HepG2 (cell line): Measurements from ENCODE around the gene KIF23. TPM values are rescaled to one million over a fixed set of nuclear protein-coding genes. Genes with fewer than 3 reads are reported as not detected.

Experiments
- CBX5 ChIP-seq: sonication (generic); formaldehyde crosslinking; IDR thresholded peaks from 2 replicates; pipeline ENCODE4 v1.4.0; 2020; ENCODE audit warnings: missing genetic modification reagents, borderline replicate concordance
- ESRRA ChIP-seq: sonication (generic); formaldehyde crosslinking; IDR thresholded peaks from 2 replicates; pipeline ENCODE4 v1.5.1; 2020; ENCODE audit warnings: mild to moderate bottlenecking, low read depth, missing genetic modification reagents
- FOXA1 ChIP-seq, 2 experiments: fragments of 450-650 bp in 1 of 2; sonication (generic) in 1 of 2; formaldehyde crosslinking in 1 of 2; IDR thresholded peaks; 2 replicates each; pipeline versions ENCODE4 v1.4.0 to v1.6.1; 2016 to 2020; ENCODE audit warnings: missing genetic modification reagents in 1 of 2
- HIC2 ChIP-seq: sonication (generic); formaldehyde crosslinking; IDR thresholded peaks from 2 replicates; pipeline ENCODE4 v1.9.0; 2022; ENCODE audit warnings: low read depth, missing genetic modification reagents
- KMT2A ChIP-seq: sonication (generic); formaldehyde crosslinking; IDR thresholded peaks from 2 replicates; pipeline ENCODE4 v1.4.0; 2020; ENCODE audit warnings: missing genetic modification reagents
- KMT2B ChIP-seq: IDR thresholded peaks from 2 replicates; pipeline ENCODE4 v1.6.1; 2016; ENCODE audit warnings: missing genetic modification reagents, missing compliant biosample characterization
- MED13 ChIP-seq: sonication (generic); formaldehyde crosslinking; IDR thresholded peaks from 2 replicates; pipeline ENCODE4 v1.5.0; 2020; ENCODE audit warnings: missing genetic modification reagents
- MEIS2 ChIP-seq: sonication (generic); formaldehyde crosslinking; IDR thresholded peaks from 2 replicates; pipeline ENCODE4 v1.9.0; 2021; ENCODE audit warnings: mild to moderate bottlenecking, missing genetic modification reagents
- MLX ChIP-seq: IDR thresholded peaks from 2 replicates; pipeline ENCODE4 v1.6.1; 2016
- NFKBIZ ChIP-seq: IDR thresholded peaks from 2 replicates; pipeline ENCODE4 v1.6.1; 2018; ENCODE audit warnings: missing genetic modification reagents, missing compliant biosample characterization
- NR2F6 ChIP-seq, 2 experiments: IDR thresholded peaks; 2 replicates each; pipeline ENCODE4 v1.6.1; 2016; ENCODE audit warnings: antibody characterized with exemption in 1 of 2, mild to moderate bottlenecking in 1 of 2
- PLSCR1 ChIP-seq: sonication (generic); formaldehyde crosslinking; IDR thresholded peaks from 2 replicates; pipeline ENCODE4 v1.5.0; 2020; ENCODE audit warnings: missing genetic modification reagents, mild to moderate bottlenecking, borderline replicate concordance
- RBFOX2 ChIP-seq: fragments of 200-400 bp; formaldehyde crosslinking; IDR thresholded peaks from 2 replicates; pipeline ENCODE4 v1.6.1; 2017; ENCODE audit warnings: low read depth, mild to moderate bottlenecking, low read length
- RFX5 ChIP-seq: IDR thresholded peaks from 2 replicates; pipeline ENCODE4 v1.6.1; 2011; ENCODE audit warnings: low read depth, low read length, improper control_type of control experiment
- SOX13 ChIP-seq, 3 experiments: fragments of 450-650 bp in 1 of 3; sonication (generic) in 1 of 3; formaldehyde crosslinking in 1 of 3; IDR thresholded peaks in 2 of 3; conservative IDR thresholded peaks in 1 of 3; 2 replicates each; pipeline versions ENCODE4 v1.5.0 to v1.6.1; 2016 to 2020; ENCODE audit warnings: antibody characterized with exemption in 1 of 3, mild to moderate bottlenecking in 1 of 3, missing compliant biosample characterization in 1 of 3, missing genetic modification reagents in 1 of 3, moderate library complexity in 1 of 3
- ZMAT3 ChIP-seq: sonication (generic); formaldehyde crosslinking; conservative IDR thresholded peaks from 2 replicates; pipeline ENCODE4 v1.7.0; 2021; ENCODE audit warnings: missing genetic modification reagents
- ZMYM4 ChIP-seq: sonication (generic); formaldehyde crosslinking; IDR thresholded peaks from 2 replicates; pipeline ENCODE4 v1.8.1; 2023; ENCODE audit warnings: mild to moderate bottlenecking, missing genetic modification reagents
- ZNF282 ChIP-seq: fragments of 450-650 bp; IDR thresholded peaks from 2 replicates; pipeline ENCODE4 v1.6.1; 2018; ENCODE audit not compliant: partially characterized antibody
- ZNF572 ChIP-seq: sonication (generic); formaldehyde crosslinking; IDR thresholded peaks from 2 replicates; pipeline ENCODE4 v1.5.1; 2020; ENCODE audit warnings: mild to moderate bottlenecking, missing genetic modification reagents
- polyA plus RNA-seq, 8 experiments: library from polyadenylated mRNA; depleted of rRNA in 3 of 8; stranded (reverse) in 7 of 8; unstranded in 1 of 8; fragments of >200 nt; fragmentation: Illumina TruSeq in 4 of 8; extraction: Trizol in 4 of 8; gene quantifications; 2 replicates each; pipeline versions ENCODE4 v1.2.1 to v1.2.3, GENCODE V29; 2011 to 2016; ENCODE audit warnings: low read depth in 4 of 8, missing spikeins in 1 of 8, mixed read lengths in 1 of 8; ENCODE audit not compliant: insufficient read depth in 1 of 8
- total RNA-seq, 5 experiments: library from RNA; depleted of rRNA; stranded (reverse); fragments of >200 nt; fragmentation: Illumina TruSeq; extraction: Trizol; gene quantifications; 2 replicates each; pipeline ENCODE4 v1.2.3, GENCODE V29; 2016; ENCODE audit warnings: low read depth in 1 of 5
- TF ChIP-seq, protein P1 (sequence below): IDR thresholded peaks from 2 replicates; pipeline ENCODE4 v1.6.1; 2016
- TF ChIP-seq, protein P2 (sequence below): sonication (generic); formaldehyde crosslinking; IDR thresholded peaks from 2 replicates; pipeline ENCODE4 v1.8.1; 2023; ENCODE audit warnings: mild to moderate bottlenecking, moderate library complexity, missing genetic modification reagents
- TF ChIP-seq, protein P3 (sequence below): sonication (generic); formaldehyde crosslinking; IDR thresholded peaks from 2 replicates; pipeline ENCODE4 v1.4.0; 2020; ENCODE audit warnings: mild to moderate bottlenecking, missing genetic modification reagents

KIF23 gene
- total and polyA plus RNA-seq, 2 of the 13 experiments (the other 11 are each of a cell fraction or from before 2014, with no cell fraction given) = 11.3 to 38.1 TPM

- TF ChIP-seq, protein P1, sequence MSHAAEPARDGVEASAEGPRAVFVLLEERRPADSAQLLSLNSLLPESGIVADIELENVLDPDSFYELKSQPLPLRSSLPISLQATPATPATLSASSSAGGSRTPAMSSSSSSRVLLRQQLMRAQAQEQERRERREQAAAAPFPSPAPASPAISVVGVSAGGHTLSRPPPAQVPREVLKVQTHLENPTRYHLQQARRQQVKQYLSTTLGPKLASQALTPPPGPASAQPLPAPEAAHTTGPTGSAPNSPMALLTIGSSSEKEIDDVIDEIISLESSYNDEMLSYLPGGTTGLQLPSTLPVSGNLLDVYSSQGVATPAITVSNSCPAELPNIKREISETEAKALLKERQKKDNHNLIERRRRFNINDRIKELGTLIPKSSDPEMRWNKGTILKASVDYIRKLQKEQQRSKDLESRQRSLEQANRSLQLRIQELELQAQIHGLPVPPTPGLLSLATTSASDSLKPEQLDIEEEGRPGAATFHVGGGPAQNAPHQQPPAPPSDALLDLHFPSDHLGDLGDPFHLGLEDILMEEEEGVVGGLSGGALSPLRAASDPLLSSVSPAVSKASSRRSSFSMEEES (CRISPR knock-in tag) = no peak
- TF ChIP-seq NR2F6 (IDR thresholded peaks at IDR 0.05) (no peak), NR2F6 (CRISPR knock-in tag; IDR thresholded peaks at IDR 0.05) (no peak), ZMAT3 (CRISPR knock-in tag) (peak; percentile 17; the same call in 1 of the 2 replicates), MED13 (CRISPR knock-in tag) (peak; percentile 49; the same call in 1 of the 2 replicates), NFKBIZ (CRISPR knock-in tag) (0 out of 2 replicates have a peak, but pooled peaks have one; percentile 69), KMT2A (CRISPR knock-in tag) (peak; percentile 91), PLSCR1 (CRISPR knock-in tag) (peak; percentile 66; the same call in 1 of the 2 replicates), ZMYM4 (peak; percentile 82), ESRRA (CRISPR knock-in tag) (no peak), ZNF282 (no peak), MLX (CRISPR knock-in tag) (no peak), KMT2B (CRISPR knock-in tag) (peak; percentile 61), FOXA1 (IDR thresholded peaks at IDR 0.05) (no peak), FOXA1 (CRISPR knock-in tag; IDR thresholded peaks at IDR 0.05) (no peak), RFX5 (no peak), RBFOX2 (peak; percentile 99), MEIS2 (CRISPR knock-in tag) (peak; percentile 49; the same call in 1 of the 2 replicates), CBX5 (CRISPR knock-in tag) (no peak), SOX13 (IDR thresholded peaks at IDR 0.05) (peak; percentile 16; the same call in 1 of the 2 replicates), SOX13 (CRISPR knock-in tag; conservative IDR thresholded peaks at IDR 0.05 in 1 of 2, IDR thresholded peaks at IDR 0.05 in 1 of 2) (peak in 1 of 2 experiments; percentile 16; a peak in 1 of 4 replicates), HIC2 (no peak), ZNF572 (CRISPR knock-in tag) (0 out of 2 replicates have a peak, but pooled peaks have one; percentile 30)
- TF ChIP-seq, protein P2, sequence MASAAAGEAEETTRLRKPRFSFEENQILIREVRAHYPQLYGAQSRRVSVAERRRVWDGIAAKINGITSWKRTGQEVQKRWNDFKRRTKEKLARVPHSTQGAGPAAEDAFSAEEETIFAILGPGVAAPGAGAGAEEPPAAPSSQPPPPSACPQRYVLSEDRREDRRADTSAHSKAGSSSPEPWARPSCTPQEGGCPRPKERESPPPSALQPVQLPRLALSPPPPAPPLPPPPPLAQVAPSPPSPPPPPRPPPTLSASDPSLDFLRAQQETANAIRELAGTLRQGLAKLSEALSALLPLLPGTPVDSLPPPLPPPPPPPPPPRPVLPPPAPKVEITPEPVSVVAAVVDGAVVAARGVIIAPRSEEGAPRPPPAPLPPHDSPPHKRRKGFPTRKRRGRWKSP (CRISPR knock-in tag) = peak; percentile 42; the same call in 1 of the 2 replicates
- TF ChIP-seq, protein P3, sequence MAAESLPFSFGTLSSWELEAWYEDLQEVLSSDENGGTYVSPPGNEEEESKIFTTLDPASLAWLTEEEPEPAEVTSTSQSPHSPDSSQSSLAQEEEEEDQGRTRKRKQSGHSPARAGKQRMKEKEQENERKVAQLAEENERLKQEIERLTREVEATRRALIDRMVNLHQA (CRISPR knock-in tag) = 0 out of 2 replicates have a peak, but pooled peaks have one; percentile 14
Observed at GRCh38 chr15:69452692-69453521, 38.8 kb downstream of the KIF23 start, which contains the start of gene RPLP1 (continued).
